H9 (cell line): ENCODE results near the gene MAP3K19. TPM values are rescaled to one million over a fixed set of nuclear protein-coding genes. Genes with fewer than 3 reads are reported as not detected.
A peak's percentile ranks its signal among the peaks of the same experiment; 100 is the strongest.

Source experiments
- DNase-seq: peaks from one replicate; pipeline ENCODE4 v3.0.0-alpha.2; 2017
- H2AFZ ChIP-seq: one replicate; pipeline ENCODE4 v1.6.1; 2013; ENCODE audit warnings: mild to moderate bottlenecking, low read length, control low read depth, moderate library complexity
- H2AK5ac ChIP-seq: 2 replicates; pipeline ENCODE4 v1.6.1; 2013; ENCODE audit warnings: low read length, control low read depth, mixed read lengths; ENCODE audit not compliant: insufficient read length
- H2BK120ac ChIP-seq: one replicate; pipeline ENCODE4 v1.6.1; 2013; ENCODE audit warnings: low read depth, mild to moderate bottlenecking, low read length, control low read depth, inconsistent platforms; ENCODE audit not compliant: poor library complexity, severe bottlenecking
- H2BK12ac ChIP-seq: 2 replicates; pipeline ENCODE4 v1.6.1; 2013; ENCODE audit warnings: low read length, control low read depth, mixed read lengths, low read depth; ENCODE audit not compliant: insufficient read length
- H2BK15ac ChIP-seq: 2 replicates; pipeline ENCODE4 v1.6.1; 2013; ENCODE audit warnings: low read depth, low read length, control low read depth
- H2BK20ac ChIP-seq: one replicate; pipeline ENCODE4 v1.6.1; 2013; ENCODE audit warnings: low read depth, mild to moderate bottlenecking, low read length, control low read depth, inconsistent platforms; ENCODE audit not compliant: poor library complexity, severe bottlenecking
- H2BK5ac ChIP-seq: 2 replicates; pipeline ENCODE4 v1.6.1; 2013; ENCODE audit warnings: low read length, control low read depth, mixed read lengths; ENCODE audit not compliant: insufficient read length
- H3K14ac ChIP-seq: 2 replicates; pipeline ENCODE4 v1.6.1; 2013; ENCODE audit warnings: low read length, control low read depth; ENCODE audit not compliant: insufficient read depth
- H3K18ac ChIP-seq: 2 replicates; pipeline ENCODE4 v1.6.1; 2013; ENCODE audit warnings: low read depth, mild to moderate bottlenecking, mixed read lengths, low read length, control low read depth; ENCODE audit not compliant: insufficient read length
- H3K23ac ChIP-seq: 2 replicates; pipeline ENCODE4 v1.6.1; 2013; ENCODE audit warnings: low read length, control low read depth, mixed read lengths, low read depth; ENCODE audit not compliant: insufficient read length
- H3K23me2 ChIP-seq: 2 replicates; pipeline ENCODE4 v1.6.1; 2013; ENCODE audit warnings: low read depth, mild to moderate bottlenecking, mixed read lengths, low read length, control low read depth; ENCODE audit not compliant: insufficient read length, poor library complexity, severe bottlenecking
- H3K27ac ChIP-seq: 2 replicates; pipeline ENCODE4 v1.5.1; 2013; ENCODE audit warnings: low read length, control low read depth, mixed read lengths, low read depth; ENCODE audit not compliant: insufficient read length
- H3K27me3 ChIP-seq: 2 replicates; pipeline ENCODE4 v1.6.1; 2013; ENCODE audit warnings: low read length, control low read depth, inconsistent platforms; ENCODE audit not compliant: insufficient read depth
- H3K4ac ChIP-seq: 2 replicates; pipeline ENCODE4 v1.6.1; 2013; ENCODE audit warnings: low read depth, mild to moderate bottlenecking, control low read depth, inconsistent platforms, low read length, moderate library complexity
- H3K4me1 ChIP-seq: 2 replicates; pipeline ENCODE4 v1.6.1; 2013; ENCODE audit warnings: low read length, control low read depth, inconsistent platforms; ENCODE audit not compliant: insufficient read depth
- H3K4me2 ChIP-seq: 2 replicates; pipeline ENCODE4 v1.6.1; 2013; ENCODE audit warnings: low read length, control low read depth, mixed read lengths; ENCODE audit not compliant: insufficient read length, insufficient read depth
- H3K56ac ChIP-seq: 2 replicates; pipeline ENCODE4 v1.6.1; 2013; ENCODE audit warnings: low read depth, mild to moderate bottlenecking, mixed read lengths, low read length, control low read depth; ENCODE audit not compliant: insufficient read length
- H3K79me1 ChIP-seq: 2 replicates; pipeline ENCODE4 v1.6.1; 2013; ENCODE audit warnings: low read depth, mild to moderate bottlenecking, moderate library complexity, low read length, control low read depth, inconsistent platforms; ENCODE audit not compliant: insufficient read depth, poor library complexity, severe bottlenecking
- H3K79me2 ChIP-seq: 2 replicates; pipeline ENCODE4 v1.6.1; 2013; ENCODE audit warnings: low read length, control low read depth, inconsistent platforms; ENCODE audit not compliant: insufficient read depth
- H3K9ac ChIP-seq: 2 replicates; pipeline ENCODE4 v1.6.1; 2013; ENCODE audit warnings: low read length, control low read depth, mixed read lengths; ENCODE audit not compliant: insufficient read length; ENCODE audit errors: extremely low read depth
- H3K9me3 ChIP-seq: one replicate; pipeline ENCODE4 v1.6.1; 2013; ENCODE audit warnings: low read depth, low read length, inconsistent platforms; ENCODE audit not compliant: control insufficient read depth
- H3T11ph ChIP-seq: one replicate; pipeline ENCODE4 v1.6.1; 2013; ENCODE audit warnings: mild to moderate bottlenecking, low read length, control low read depth, inconsistent platforms
- H4K20me1 ChIP-seq: one replicate; pipeline ENCODE4 v1.6.1; 2013; ENCODE audit not compliant: control insufficient read depth, insufficient read length, insufficient read depth
- H4K5ac ChIP-seq: 2 replicates; pipeline ENCODE4 v1.6.1; 2013; ENCODE audit warnings: low read depth, mild to moderate bottlenecking, mixed read lengths, low read length, control low read depth; ENCODE audit not compliant: insufficient read length
- H4K8ac ChIP-seq: replicated peaks from 2 replicates; pipeline ENCODE4 v1.6.1; 2013; ENCODE audit warnings: low read length, control low read depth, mixed read lengths, low read depth; ENCODE audit not compliant: insufficient read length
- H4K91ac ChIP-seq: 2 replicates; pipeline ENCODE4 v1.6.1; 2013; ENCODE audit warnings: low read depth, mild to moderate bottlenecking, moderate library complexity, mixed read lengths, low read length, control low read depth; ENCODE audit not compliant: insufficient read length
- H3K27ac Mint-ChIP-seq, 3 experiments: 2 replicates in 2 of 3; 3 replicates in 1 of 3; pipeline ENCODE4 v1.8.0; 2020 to 2021; ENCODE audit warnings: mixed read lengths in 3 of 3, mild to moderate bottlenecking in 1 of 3, moderate library complexity in 1 of 3
- H3K27me3 Mint-ChIP-seq: 2 replicates; pipeline ENCODE4 v1.8.0; 2021; ENCODE audit warnings: low read depth, mild to moderate bottlenecking, moderate library complexity, mixed read lengths
- H3K36me3 Mint-ChIP-seq, 3 experiments: 2 replicates in 2 of 3; 3 replicates in 1 of 3; pipeline ENCODE4 v1.8.0; 2020 to 2021; ENCODE audit warnings: low read depth in 3 of 3, mixed read lengths in 3 of 3; ENCODE audit not compliant: insufficient read depth in 1 of 3
- H3K4me1 Mint-ChIP-seq, 2 experiments: 2 replicates each; pipeline ENCODE4 v1.8.0; 2020; ENCODE audit warnings: mixed read lengths in 2 of 2
- H3K4me3 Mint-ChIP-seq, 2 experiments: 2 replicates in 1 of 2; 3 replicates in 1 of 2; pipeline ENCODE4 v1.8.0; 2020 to 2021; ENCODE audit warnings: mild to moderate bottlenecking in 2 of 2, mixed read lengths in 2 of 2, moderate library complexity in 1 of 2
- H3K9me3 Mint-ChIP-seq, 2 experiments: 2 replicates in 1 of 2; 3 replicates in 1 of 2; pipeline ENCODE4 v1.8.0; 2020; ENCODE audit warnings: mild to moderate bottlenecking in 2 of 2, mixed read lengths in 2 of 2, moderate library complexity in 1 of 2
- CTCF ChIP-seq: fragments of 200-600 bp; sonication (generic); conservative IDR thresholded peaks from 3 replicates; pipeline ENCODE4 v1.8.0; 2021; ENCODE audit warnings: antibody characterized with exemption, mild to moderate bottlenecking
- WGBS: extraction: QIAGEN DNeasy Blood & Tissue Kit; methylation state at CpG from one replicate; pipeline ENCODE4 v1.1.7; 2013; ENCODE audit warnings: missing lambda C conversion rate, low lambda C conversion rate, mixed read lengths; ENCODE audit not compliant: insufficient read length; ENCODE audit errors: extremely low coverage; 5-methylcytosine and 5-hydroxymethylcytosine counted together
- total RNA-seq: library from RNA; stranded (reverse); gene quantifications from 2 replicates; pipeline ENCODE4 v1.2.1, GENCODE V29; 2021

MAP3K19 gene
- total RNA-seq, 1 experiment from 2014 or later = not detected

GRCh38 chr2:135063210-135063609 is 16.0 kb upstream of the MAP3K19 start:
- Histone ChIP-seq H3K23ac (no peak overlapping the region), H2BK15ac (no peak overlapping the region), H4K91ac (no peak overlapping the region), H3K14ac (no peak overlapping the region), H2BK12ac (no peak overlapping the region), H3K79me1 (peaks cover 3% of the 10 kb centered on the region), H3K18ac (no peak overlapping the region), H3K23me2 (no peaks in the 10 kb centered on the region), H3K79me2 (peaks cover 4% of the 10 kb centered on the region; the same call in 1 of the 2 replicates), H2BK5ac (no peak overlapping the region), H2BK120ac (no peak overlapping the region), H3K4me1 (no peaks in the 10 kb centered on the region), H3T11ph (no peak overlapping the region), H2AFZ (no peak overlapping the region), H3K27me3 (no peaks in the 10 kb centered on the region), H4K8ac (no peak overlapping the region), H4K20me1 (no peaks in the 10 kb centered on the region), H3K27ac (no peak overlapping the region), H4K5ac (no peak overlapping the region), H3K4me2 (no peak overlapping the region), H2AK5ac (no peak overlapping the region), H2BK20ac (no peak overlapping the region), H3K4ac (no peak overlapping the region), H3K9me3 (no peaks in the 10 kb centered on the region), H3K56ac (no peak overlapping the region), H3K9ac (no peak overlapping the region)
- no peak for TF ChIP-seq CTCF
- no peak overlapping the region for H3K4me3 Mint-ChIP-seq
- peaks cover 0 to 10% of the 10 kb centered on the region in 2 experiments; a peak in 2 of 5 replicates for H3K9me3 Mint-ChIP-seq
- WGBS = no CpG with 5 or more reads among the region's 1 CpG
- H3K27me3 Mint-ChIP-seq = no peaks in the 10 kb centered on the region
- no peak for DNase-seq
- no peaks in the 10 kb centered on the region for H3K4me1 Mint-ChIP-seq
- peak overlapping the region in 1 of 3 experiments; percentile 18; a peak in 1 of 7 replicates for H3K27ac Mint-ChIP-seq
- peaks cover 19 to 47% (median 38%) of the 10 kb centered on the region in 3 experiments for H3K36me3 Mint-ChIP-seq
